OCI-LY1 (cell line): ENCODE results near the gene ARHGAP10.

Experiments used
- H2AFZ ChIP-seq: fragments of 200-600 bp; sonication (generic), shearing (Covaris generic); 2 replicates; pipeline ENCODE4 v1.6.0; 2014; ENCODE audit warnings: antibody characterized with exemption, mild to moderate bottlenecking, low read length
- H3F3A ChIP-seq: fragments of 200-600 bp; sonication (generic), shearing (Covaris generic); 2 replicates; pipeline ENCODE4 v1.6.0; 2014; ENCODE audit warnings: mild to moderate bottlenecking, antibody characterized with exemption, low read length, moderate library complexity; ENCODE audit not compliant: insufficient read depth
- H3K27ac ChIP-seq: fragments of 200-600 bp; sonication (generic); 2 replicates; pipeline ENCODE4 v1.5.1; 2014; ENCODE audit warnings: low read length, mixed run types, mild to moderate bottlenecking, low read depth; ENCODE audit not compliant: poor library complexity, severe bottlenecking
- H3K27me3 ChIP-seq: fragments of 200-600 bp; sonication (generic); 2 replicates; pipeline ENCODE4 v1.6.0; 2014; ENCODE audit warnings: antibody characterized with exemption, mild to moderate bottlenecking, low read length, moderate library complexity; ENCODE audit not compliant: insufficient read depth
- H3K36me3 ChIP-seq: fragments of 200-600 bp; sonication (generic); 2 replicates; pipeline ENCODE4 v1.6.1; 2014; ENCODE audit warnings: mild to moderate bottlenecking, antibody characterized with exemption, low read length, moderate library complexity, mixed read lengths; ENCODE audit not compliant: insufficient read depth
- H3K4me1 ChIP-seq: fragments of 200-600 bp; sonication (generic); 2 replicates; pipeline ENCODE4 v1.5.1; 2014; ENCODE audit warnings: mild to moderate bottlenecking, low read length, moderate library complexity; ENCODE audit not compliant: insufficient read depth, severe bottlenecking
- H3K4me2 ChIP-seq: fragments of 200-600 bp; sonication (generic), shearing (Covaris generic); 2 replicates; pipeline ENCODE4 v1.6.1; 2014; ENCODE audit warnings: low read length
- H3K4me3 ChIP-seq: fragments of 200-600 bp; sonication (generic); 2 replicates; pipeline ENCODE4 v1.5.1; 2014; ENCODE audit warnings: low read length, low read depth, mild to moderate bottlenecking, mixed read lengths; ENCODE audit not compliant: poor library complexity, severe bottlenecking
- H3K79me2 ChIP-seq: fragments of 200-600 bp; shearing (Covaris generic); 2 replicates; pipeline ENCODE4 v1.6.1; 2016; ENCODE audit warnings: mixed run types, low read length, mixed read lengths; ENCODE audit not compliant: insufficient read depth
- H3K9ac ChIP-seq: fragments of 200-600 bp; sonication (generic), shearing (Covaris generic); 2 replicates; pipeline ENCODE4 v1.6.1; 2014; ENCODE audit warnings: mild to moderate bottlenecking, low read length, mixed read lengths
- H3K9me2 ChIP-seq: fragments of 200-600 bp; sonication (generic), shearing (Covaris generic); 2 replicates; pipeline ENCODE4 v1.6.1; 2014; ENCODE audit warnings: low read depth, mild to moderate bottlenecking, low read length, mixed read lengths
- H3K9me3 ChIP-seq: fragments of 200-600 bp; shearing (Covaris generic); 2 replicates; pipeline ENCODE4 v1.6.1; 2014; ENCODE audit warnings: low read length, mixed read lengths
- H4K20me1 ChIP-seq: fragments of 200-600 bp; sonication (generic), shearing (Covaris generic); 2 replicates; pipeline ENCODE4 v1.6.0; 2016; ENCODE audit warnings: mild to moderate bottlenecking, low read length; ENCODE audit not compliant: insufficient read depth
- CTCF ChIP-seq: fragments of 200-600 bp; sonication (generic), shearing (Covaris generic); IDR thresholded peaks from 2 replicates; pipeline ENCODE4 v1.5.1; 2017; ENCODE audit warnings: mild to moderate bottlenecking, antibody characterized with exemption, low read length, moderate library complexity, mixed read lengths
- EZH2 ChIP-seq: fragments of 200-600 bp; sonication (generic), shearing (Covaris generic); IDR thresholded peaks from 2 replicates; pipeline ENCODE4 v1.8.0; 2017; ENCODE audit warnings: borderline replicate concordance, mixed run types, mild to moderate bottlenecking, antibody characterized with exemption, low read length, moderate library complexity, mixed read lengths

The ARHGAP10 gene

GRCh38 chr4:148052448-148052847 is 320.6 kb downstream of the ARHGAP10 start:
- H3K36me3 ChIP-seq = no peaks in the 10 kb centered on the region
- H3K9me2 ChIP-seq = no peaks in the 10 kb centered on the region
- H3K9ac ChIP-seq = peak overlapping the region; percentile 47; the same call in 1 of the 2 replicates
- peak overlapping the region; percentile 97 for H3K27ac ChIP-seq
- peak overlapping the region; percentile 62; the same call in 1 of the 2 replicates for H3K4me2 ChIP-seq
- no peak overlapping the region for H2AFZ ChIP-seq
- H3K27me3 ChIP-seq = no peaks in the 10 kb centered on the region
- no peak overlapping the region for H3K4me3 ChIP-seq
- no peaks in the 10 kb centered on the region for H3K79me2 ChIP-seq
- TF ChIP-seq CTCF (peak; percentile 33; the same call in 1 of the 2 replicates), EZH2 (no peak)
- no peaks in the 10 kb centered on the region for H4K20me1 ChIP-seq
- H3K9me3 ChIP-seq = no peaks in the 10 kb centered on the region
- peaks cover 70% of the 10 kb centered on the region for H3K4me1 ChIP-seq
- no peaks in the 10 kb centered on the region; the same call in 1 of the 2 replicates for H3F3A ChIP-seq

GRCh38 chr4:148053298-148054003 is 321.6 kb downstream of the ARHGAP10 start:
- Histone ChIP-seq H3K79me2 (no peaks in the 10 kb centered on the region), H3K4me3 (peak overlapping the region; percentile 2), H3K9me3 (no peaks in the 10 kb centered on the region), H3K9me2 (no peaks in the 10 kb centered on the region), H3K27ac (peak overlapping the region; percentile 97), H2AFZ (no peak overlapping the region), H4K20me1 (no peaks in the 10 kb centered on the region), H3K27me3 (no peaks in the 10 kb centered on the region), H3F3A (no peaks in the 10 kb centered on the region; the same call in 1 of the 2 replicates), H3K36me3 (no peaks in the 10 kb centered on the region), H3K4me1 (peaks cover 79% of the 10 kb centered on the region), H3K9ac (peak overlapping the region; percentile 47; the same call in 1 of the 2 replicates), H3K4me2 (peak overlapping the region; percentile 62)
- TF ChIP-seq CTCF (no peak), EZH2 (no peak)

- Histone ChIP-seq H3F3A (no peaks in the 10 kb centered on the region; the same call in 1 of the 2 replicates), H2AFZ (peak overlapping the region; percentile 71; the same call in 1 of the 2 replicates), H3K4me2 (peak overlapping the region; percentile 62), H3K4me1 (peaks cover 82% of the 10 kb centered on the region), H3K36me3 (no peaks in the 10 kb centered on the region), H3K4me3 (peak overlapping the region; percentile 21), H3K27me3 (no peaks in the 10 kb centered on the region), H4K20me1 (no peaks in the 10 kb centered on the region), H3K9me3 (no peaks in the 10 kb centered on the region), H3K9me2 (no peaks in the 10 kb centered on the region), H3K27ac (peak overlapping the region; percentile 97), H3K9ac (peak overlapping the region; percentile 42; the same call in 1 of the 2 replicates), H3K79me2 (no peaks in the 10 kb centered on the region)
- peak; percentile 11; the same call in 1 of the 2 replicates for TF ChIP-seq CTCF
- no peak for TF ChIP-seq EZH2
Observed at GRCh38 chr4:148054275-148054674, 322.4 kb downstream of the ARHGAP10 start.
